Measurements from ENCODE around the gene CEP72. TPM values are rescaled to one million over a fixed set of nuclear protein-coding genes. Genes with fewer than 3 reads are reported as not detected.

The CEP72 gene
- total RNA-seq, 2 experiments from 2014 or later, result 27.0 to 28.9 TPM

DNA sequence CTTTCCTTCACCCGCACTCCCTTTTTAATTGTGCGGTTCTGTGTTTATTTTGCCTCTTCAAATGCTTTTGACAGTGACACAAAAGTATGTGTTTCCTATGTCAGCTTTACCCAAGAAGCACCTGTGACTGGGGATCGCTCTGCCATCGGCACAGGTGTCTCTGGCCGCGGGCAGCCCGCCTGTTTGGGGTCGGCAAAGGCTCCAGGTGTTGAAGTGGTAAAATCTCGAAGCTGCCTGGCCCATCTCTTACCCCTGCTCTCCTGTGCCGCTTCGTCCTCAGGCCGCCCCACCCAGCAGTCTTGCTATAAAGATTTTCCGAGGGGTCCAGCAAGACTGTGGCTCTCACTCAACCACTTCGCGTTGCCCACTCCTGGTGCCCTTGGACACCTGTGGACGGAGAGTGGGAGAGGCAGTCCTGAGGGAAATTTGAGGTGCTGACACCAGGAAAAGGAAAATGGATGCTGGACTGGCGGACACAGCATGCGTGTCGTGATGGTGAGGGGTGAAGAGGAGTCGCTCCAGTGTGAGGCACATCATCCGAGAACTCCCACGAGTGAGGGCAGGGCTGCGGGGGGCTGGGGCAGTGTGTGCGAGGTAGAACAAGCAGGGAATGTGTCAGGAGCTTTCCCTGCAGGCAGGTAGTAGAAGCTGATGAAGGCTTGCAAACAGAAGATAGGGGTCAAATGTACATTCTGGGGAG is 29.1 kb upstream of the CEP72 start:
- DNase-seq, result no peak
- H3K4me1 Mint-ChIP-seq (ENCODE audit: low read depth), result no peaks in the 10 kb centered on the region
- ChIA-PET POLR2A (no interaction called here), CTCF (no interaction called here)
- TF ChIP-seq, protein P1, sequence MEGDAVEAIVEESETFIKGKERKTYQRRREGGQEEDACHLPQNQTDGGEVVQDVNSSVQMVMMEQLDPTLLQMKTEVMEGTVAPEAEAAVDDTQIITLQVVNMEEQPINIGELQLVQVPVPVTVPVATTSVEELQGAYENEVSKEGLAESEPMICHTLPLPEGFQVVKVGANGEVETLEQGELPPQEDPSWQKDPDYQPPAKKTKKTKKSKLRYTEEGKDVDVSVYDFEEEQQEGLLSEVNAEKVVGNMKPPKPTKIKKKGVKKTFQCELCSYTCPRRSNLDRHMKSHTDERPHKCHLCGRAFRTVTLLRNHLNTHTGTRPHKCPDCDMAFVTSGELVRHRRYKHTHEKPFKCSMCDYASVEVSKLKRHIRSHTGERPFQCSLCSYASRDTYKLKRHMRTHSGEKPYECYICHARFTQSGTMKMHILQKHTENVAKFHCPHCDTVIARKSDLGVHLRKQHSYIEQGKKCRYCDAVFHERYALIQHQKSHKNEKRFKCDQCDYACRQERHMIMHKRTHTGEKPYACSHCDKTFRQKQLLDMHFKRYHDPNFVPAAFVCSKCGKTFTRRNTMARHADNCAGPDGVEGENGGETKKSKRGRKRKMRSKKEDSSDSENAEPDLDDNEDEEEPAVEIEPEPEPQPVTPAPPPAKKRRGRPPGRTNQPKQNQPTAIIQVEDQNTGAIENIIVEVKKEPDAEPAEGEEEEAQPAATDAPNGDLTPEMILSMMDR (IDR thresholded peaks at IDR 0.05), result no peak
- H3K27me3 Mint-ChIP-seq, result peaks cover 29% of the 10 kb centered on the region
- ATAC-seq, result no peak
- intact Hi-C loops (cut with micrococcal nuclease), result no loop called here
- H3K27ac Mint-ChIP-seq, result no peak overlapping the region
- H3K36me3 Mint-ChIP-seq (ENCODE audit: low read depth), result no peaks in the 10 kb centered on the region
- H3K9me3 Mint-ChIP-seq, result no peaks in the 10 kb centered on the region
- no peak overlapping the region for H3K4me3 Mint-ChIP-seq

DNA sequence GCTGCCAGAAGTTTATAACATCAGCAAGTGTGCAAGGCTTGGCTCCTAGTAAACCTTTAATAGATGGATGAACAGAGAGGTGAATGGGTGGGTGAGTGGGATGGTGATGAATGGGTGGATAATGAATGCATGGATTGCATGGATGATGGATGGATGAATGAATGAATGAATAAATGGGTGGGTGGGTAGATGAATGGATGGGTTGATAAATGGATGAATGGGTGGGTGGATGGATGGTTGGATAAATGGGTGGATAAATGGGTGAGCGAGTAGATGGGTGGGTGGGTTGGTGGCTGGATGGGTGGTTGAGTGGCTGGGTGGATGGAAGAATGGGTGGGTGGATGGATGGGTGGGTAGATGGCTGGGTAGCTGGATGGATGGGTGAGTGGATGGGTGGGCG is 28.5 kb upstream of the CEP72 start:
- no peak overlapping the region for H3K27ac Mint-ChIP-seq
- H3K4me1 Mint-ChIP-seq (ENCODE audit: low read depth), result no peaks in the 10 kb centered on the region
- intact Hi-C loops (cut with micrococcal nuclease), result no loop called here
- no peaks in the 10 kb centered on the region for H3K9me3 Mint-ChIP-seq
- H3K4me3 Mint-ChIP-seq, result no peak overlapping the region
- no peak for DNase-seq
- TF ChIP-seq, protein P1 (IDR thresholded peaks at IDR 0.05), result no peak
- peaks cover 26% of the 10 kb centered on the region for H3K27me3 Mint-ChIP-seq
- POLR2A ChIA-PET, result interaction anchor here (0.5 kb wide), 1 partner anchor 336 kb away, joined by 4 read pairs; no protein-coding TSS in a partner anchor
- no peaks in the 10 kb centered on the region for H3K36me3 Mint-ChIP-seq (ENCODE audit: low read depth)
- CTCF ChIA-PET, result no interaction called here
- no peak for ATAC-seq

DNA sequence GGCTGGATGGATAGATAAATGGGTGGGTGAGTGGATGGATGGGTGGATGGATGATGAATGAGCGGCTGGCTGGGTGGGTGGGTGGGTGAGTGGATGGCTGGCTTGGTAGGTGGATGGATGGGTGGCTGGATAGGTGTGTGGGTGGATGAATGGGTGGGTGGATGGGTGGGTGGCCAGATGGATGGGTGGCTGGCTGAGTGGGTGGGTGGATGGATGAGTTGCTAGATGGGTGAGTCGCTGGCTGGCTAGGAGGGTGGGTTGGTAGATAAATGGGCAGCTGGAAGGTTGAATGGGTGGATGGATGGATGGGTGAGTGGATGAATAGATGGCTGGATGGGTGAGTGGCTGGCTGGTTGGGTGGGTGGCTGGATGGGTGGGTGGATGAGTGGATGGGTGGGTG is 27.9 kb upstream of the CEP72 start:
- intact Hi-C loops (cut with micrococcal nuclease), result no loop called here
- ATAC-seq, result no peak

DNA sequence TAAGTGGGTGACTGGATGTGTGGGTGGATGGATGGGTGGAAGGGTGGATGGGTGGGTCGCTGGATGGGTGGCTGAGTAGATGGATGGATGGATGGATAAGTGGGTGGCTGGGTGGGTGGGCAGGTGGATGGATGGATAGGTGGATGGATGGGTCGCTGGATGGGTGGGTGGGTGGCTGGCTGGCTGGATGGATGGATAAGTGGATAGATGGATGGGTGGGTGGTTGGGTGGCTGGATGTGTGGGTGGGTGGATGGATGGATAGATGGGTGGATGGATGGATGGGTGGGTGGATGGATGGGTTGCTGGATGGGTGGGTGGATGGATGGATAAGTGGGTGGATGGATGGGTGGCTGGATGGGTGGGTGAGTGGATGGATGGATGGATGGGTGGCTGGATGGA is 27.3 kb upstream of the CEP72 start:
- no peak for ATAC-seq
- POLR2A ChIA-PET, result no interaction called here
- peaks cover 4% of the 10 kb centered on the region for H3K4me1 Mint-ChIP-seq (ENCODE audit: low read depth)
- H3K9me3 Mint-ChIP-seq, result peaks cover 6% of the 10 kb centered on the region
- H3K36me3 Mint-ChIP-seq (ENCODE audit: low read depth), result no peaks in the 10 kb centered on the region
- no peak for DNase-seq
- no peak overlapping the region for H3K27ac Mint-ChIP-seq
- TF ChIP-seq, protein P1 (IDR thresholded peaks at IDR 0.05), result no peak
- CTCF ChIA-PET, result no interaction called here
- peaks cover 27% of the 10 kb centered on the region for H3K27me3 Mint-ChIP-seq
- intact Hi-C loops (cut with micrococcal nuclease), result no loop called here
- H3K4me3 Mint-ChIP-seq, result no peak overlapping the region

More for the DNA sequence above, 27.9 kb upstream of the CEP72 start:
- POLR2A ChIA-PET, result interaction anchor here (0.5 kb wide), 1 partner anchor 335 kb away, joined by 4 read pairs; no protein-coding TSS in a partner anchor
- Mint-ChIP-seq H3K36me3 (ENCODE audit: low read depth) (no peaks in the 10 kb centered on the region), H3K27ac (no peak overlapping the region), H3K4me3 (no peak overlapping the region), H3K9me3 (peaks cover under 1% of the 10 kb centered on the region), H3K27me3 (peaks cover 23% of the 10 kb centered on the region), H3K4me1 (ENCODE audit: low read depth) (no peaks in the 10 kb centered on the region)
- TF ChIP-seq, protein P1 (IDR thresholded peaks at IDR 0.05), result no peak
- no peak for DNase-seq
- CTCF ChIA-PET, result no interaction called here

DNA sequence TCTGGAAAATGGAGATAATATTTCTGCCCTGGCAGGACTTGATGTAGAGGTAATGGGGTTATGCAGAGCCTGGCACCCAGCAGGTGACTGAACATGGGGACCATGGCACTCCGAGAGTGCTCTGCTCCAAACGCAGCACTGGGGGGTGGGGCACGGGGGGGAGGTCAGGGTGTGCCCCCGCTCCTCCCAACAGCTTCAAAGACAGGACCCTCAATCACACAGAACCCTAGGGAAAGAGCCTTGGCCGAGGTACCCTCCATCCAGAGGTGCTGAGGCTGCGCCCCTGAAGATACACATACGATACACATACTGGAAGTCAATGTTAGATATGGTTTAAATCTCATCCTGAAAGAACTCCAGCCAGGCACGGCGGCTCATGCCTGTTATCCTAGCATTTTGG is 26.6 kb upstream of the CEP72 start:
- Mint-ChIP-seq H3K27ac (no peak overlapping the region), H3K27me3 (peaks cover 23% of the 10 kb centered on the region), H3K36me3 (ENCODE audit: low read depth) (no peaks in the 10 kb centered on the region), H3K9me3 (peaks cover 9% of the 10 kb centered on the region), H3K4me1 (ENCODE audit: low read depth) (peaks cover 6% of the 10 kb centered on the region), H3K4me3 (no peak overlapping the region)
- TF ChIP-seq, protein P1 (IDR thresholded peaks at IDR 0.05), result no peak
- POLR2A ChIA-PET, result no interaction called here
- intact Hi-C loops (cut with micrococcal nuclease), result no loop called here
- CTCF ChIA-PET, result no interaction called here
- ATAC-seq (no peak), DNase-seq (no peak)
